ENCODE measurements around the gene SLC33A1.
"Not testable (repeated sequence)": the region's sequence is repeated elsewhere in the genome, so short reads cannot be mapped to it uniquely, and the experiment has no call there.

Gene SLC33A1

DNA sequence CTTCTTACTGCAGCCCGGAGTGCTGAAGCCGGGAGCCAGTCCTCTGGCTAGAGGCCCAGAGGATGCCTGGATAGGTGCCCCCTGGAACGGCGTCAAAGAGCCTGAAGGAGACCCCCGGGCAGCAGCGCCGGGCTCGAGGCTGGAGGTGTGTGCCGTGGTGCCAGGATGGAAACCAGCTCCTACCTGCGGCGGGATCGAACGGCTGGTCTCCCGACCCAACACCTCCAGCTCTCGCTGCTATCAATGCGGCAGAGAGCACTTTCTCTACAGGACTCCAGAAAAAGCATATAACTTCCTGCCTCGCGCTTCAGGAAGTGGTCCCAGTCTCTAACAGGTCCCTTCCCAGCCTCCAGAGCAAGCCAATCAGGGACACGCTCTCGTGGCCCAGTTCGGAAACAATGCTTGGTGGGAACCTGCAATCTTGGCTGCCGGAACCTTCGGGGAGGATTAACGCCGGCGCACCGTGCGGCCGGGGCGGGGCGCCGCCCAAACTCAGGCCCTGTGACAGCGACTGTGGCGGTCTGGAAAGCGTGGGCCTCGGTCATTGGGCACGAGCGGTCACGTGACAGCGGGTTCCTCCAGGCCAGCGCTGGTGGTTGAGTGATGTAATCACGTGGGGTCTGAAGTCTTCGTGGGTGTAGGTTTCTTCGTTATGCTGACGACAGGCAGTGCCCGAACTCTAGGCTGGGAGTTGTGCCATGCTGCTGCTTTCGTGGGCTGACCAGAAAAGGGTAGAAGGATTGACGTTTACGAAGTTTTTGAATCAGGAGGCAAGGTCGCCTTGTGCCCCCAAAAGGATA, at the start of gene SLC33A1:
Gene SLC33A1, minus strand, starts transcription at position 287 of the 800 bp plus-strand sequence. CDS start 430 bp downstream, outside the sequence.
- peak; percentile 95 to 97 for DNase-seq

DNA sequence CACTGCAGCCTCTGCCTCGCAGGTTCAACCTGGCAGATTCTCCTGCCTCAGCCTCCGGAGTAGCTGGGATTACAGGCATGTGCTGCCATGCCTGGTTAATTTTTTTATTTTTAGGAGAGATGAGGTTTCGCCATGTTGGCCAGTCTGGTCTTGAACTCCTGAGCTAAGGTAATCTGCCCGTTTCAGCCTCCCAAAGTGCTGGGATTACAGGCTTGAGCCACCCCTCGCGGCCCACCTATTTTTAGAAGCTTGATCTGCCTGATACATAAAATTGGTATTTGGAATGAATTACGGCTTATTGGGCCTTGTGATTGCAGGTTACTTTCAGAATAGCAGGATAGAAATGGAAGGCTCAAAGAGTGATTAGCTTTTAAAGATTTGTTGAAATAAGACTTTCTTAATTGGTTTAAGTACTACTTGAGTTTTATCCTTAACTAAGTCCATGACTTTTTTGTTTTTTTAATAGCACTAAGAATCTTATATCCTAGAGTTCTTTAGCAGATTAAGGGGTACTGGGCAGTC, 41.2 kb upstream of the SLC33A1 start:
- no peak for DNase-seq

DNA sequence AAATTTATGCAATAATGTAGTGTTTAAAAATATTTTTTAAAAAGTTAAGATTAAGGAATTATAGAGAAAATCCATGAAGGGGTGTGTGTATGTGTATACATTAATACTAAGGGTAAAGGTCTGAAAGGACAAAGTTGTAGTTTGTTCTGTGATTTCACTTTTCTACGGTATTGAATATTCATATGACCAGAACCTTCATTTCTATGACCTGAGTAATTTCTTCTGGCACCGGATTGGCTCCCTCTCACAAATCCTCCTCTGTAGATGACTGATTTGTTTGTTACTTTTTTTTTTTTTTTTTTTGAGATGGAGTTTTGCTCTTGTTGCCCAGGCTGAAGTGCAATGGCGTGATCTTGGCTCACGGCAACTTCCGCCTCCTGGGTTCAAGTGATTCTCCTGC, 37.1 kb upstream of the SLC33A1 start:
- DNase-seq, result no peak

DNA sequence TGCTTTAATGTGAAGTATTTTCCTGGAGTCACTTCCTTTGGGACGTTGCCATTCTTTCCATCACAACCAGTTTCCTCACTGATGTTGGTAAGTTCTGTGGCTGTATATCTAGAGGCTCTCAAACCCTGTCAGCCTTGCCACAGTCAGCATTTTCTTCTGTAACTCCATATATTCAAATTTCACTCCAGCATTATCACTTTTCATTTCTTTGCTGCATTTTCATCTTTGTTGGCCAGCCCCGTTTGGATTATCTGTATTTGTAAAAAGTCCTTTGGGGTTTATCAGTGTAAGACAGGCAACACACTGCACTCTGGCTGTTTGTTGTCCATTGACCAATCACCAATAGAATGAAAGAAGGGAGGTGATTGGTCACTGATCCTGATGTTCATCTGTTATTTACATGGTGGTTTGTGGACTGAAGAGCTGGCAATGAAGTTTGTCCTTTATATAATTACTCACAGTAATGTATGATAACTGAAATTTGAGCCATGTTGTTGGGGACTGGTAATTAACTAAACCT, 36.5 kb upstream of the SLC33A1 start:
- DNase-seq, result no peak

DNA sequence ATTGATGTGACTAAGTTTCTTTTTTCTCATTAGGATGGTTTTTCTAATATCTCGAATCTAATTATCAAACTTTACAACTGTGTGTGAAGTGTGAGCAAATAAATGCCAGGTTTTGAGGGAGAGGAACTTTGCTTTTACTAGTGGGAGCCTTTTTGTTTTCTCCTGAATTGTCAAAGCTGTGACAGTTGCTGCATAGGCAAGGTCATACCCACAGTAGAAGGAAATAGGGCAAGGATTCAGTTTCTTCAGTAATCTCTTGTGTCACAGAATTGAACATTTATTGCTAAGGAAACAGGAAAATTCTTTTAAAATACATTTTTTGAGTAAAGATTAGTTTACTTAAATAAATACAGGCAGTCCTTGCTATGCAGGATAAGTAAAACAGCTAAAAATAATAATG, 35.7 kb upstream of the SLC33A1 start:
- no peak for DNase-seq

DNA sequence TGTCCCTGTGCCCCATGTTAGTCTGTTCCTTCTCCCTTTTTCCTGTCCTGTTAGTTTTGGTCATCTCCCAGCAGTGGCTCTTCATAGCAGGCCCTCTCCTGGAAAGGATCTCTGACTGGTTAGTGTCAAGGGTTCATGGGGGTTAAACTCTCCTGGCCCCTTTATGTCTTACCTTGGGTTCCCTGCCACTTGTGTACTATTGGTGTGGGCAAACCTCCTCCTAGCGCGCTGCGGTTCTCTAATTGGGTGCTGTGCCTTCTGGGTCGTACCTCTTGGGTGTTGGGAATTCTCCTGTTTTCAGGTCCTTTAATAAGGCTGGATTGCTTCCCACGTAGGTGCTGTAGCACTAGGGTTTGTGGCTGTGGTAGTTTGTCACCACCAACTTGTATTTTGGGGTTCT, 35.0 kb upstream of the SLC33A1 start:
- no peak for DNase-seq

DNA sequence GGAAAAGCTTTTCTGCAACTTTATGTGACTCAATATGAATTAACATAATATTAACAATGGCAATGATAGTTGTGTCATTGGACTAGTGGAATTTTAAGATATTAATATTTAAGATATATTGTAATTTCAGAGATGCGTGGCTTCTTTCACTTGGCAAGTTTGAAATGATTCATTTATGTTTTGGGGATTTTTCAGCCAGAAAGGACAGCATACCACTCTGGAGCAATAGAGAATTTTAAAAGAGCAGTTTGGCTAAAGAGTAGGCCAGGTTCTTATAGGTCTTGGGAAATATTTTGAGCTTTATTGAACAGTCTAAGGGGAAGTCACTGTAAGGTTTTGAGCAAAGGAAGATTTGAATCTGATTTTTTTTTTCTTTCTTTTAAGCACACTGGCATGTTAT, 32.7 kb upstream of the SLC33A1 start:
- no peak for DNase-seq

DNA sequence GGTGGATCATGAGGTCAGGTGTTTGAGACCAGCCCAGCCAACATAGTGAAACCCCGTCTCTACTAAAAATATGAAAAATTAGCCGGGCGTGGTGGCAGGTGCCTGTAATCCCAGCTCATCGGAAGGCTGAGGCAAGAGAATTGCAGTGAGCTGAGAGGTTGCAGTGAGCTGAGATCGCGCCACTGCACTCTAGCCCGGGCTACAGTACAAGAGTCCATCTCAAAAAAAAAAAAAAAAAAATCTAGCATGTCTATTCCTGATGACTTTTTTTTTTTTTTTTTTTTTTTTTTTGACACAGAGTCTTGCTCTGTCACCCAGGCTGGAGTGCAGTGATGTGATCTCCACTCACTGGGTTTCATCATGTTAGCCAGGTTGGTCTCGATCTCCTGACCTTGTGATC, 32.1 kb upstream of the SLC33A1 start:
- DNase-seq, result not testable (repeated sequence)

DNA sequence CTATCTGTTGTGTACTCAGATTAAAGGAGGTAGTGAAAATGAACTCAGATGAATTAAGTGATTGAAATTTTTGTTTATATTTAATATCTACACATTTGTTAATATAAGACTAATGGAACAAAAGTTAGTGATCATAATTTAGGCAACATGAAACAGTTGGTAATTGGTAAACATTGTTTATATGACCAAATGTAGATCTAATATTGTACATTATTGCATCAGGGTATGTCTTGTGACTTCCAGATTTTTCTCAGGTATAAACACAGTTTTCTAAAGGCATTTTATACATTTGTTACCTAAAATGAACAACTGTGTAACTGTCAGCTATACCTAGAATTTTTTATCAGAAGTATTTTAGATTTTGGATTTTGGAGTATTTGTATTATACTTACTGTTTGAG, 31.1 kb upstream of the SLC33A1 start:
- DNase-seq, result no peak

DNA sequence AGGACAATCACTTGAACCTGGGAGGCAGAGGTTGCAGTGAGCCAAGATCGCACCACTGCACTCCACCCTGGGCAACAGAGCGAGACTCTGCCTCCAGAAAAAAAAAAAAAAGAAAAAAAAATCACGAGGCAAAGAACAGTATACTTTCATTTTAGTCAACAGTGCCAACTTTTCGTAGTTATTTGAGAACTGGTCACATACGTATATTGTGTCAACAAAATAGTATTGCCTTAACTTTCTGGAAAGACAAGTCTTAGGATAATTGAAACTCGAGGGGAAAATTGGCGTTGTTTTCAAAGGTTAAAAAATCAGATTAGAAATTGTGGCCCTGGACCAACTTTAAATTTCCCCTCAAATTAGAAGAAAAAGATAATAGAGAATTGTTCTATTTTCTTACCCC, 30.1 kb upstream of the SLC33A1 start:
- no peak for DNase-seq

DNA sequence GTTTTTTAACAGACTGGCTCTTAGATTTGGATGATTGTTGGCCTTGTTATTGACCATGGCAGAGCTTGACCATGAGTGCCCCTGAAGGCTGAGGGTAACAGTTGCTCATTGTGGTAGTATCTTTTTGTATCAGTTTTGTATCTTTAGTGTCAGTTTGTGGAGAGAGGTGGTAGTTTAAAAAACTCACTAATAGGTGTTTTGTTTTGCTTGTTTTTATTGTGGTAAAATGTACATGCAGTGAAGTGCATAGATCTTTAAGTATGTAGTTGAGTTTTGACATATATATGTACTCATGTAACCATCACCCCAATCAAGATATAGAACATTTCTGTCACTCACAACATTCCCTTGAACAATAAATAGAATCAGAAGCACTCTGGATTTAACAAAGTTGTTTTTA, 26.1 kb upstream of the SLC33A1 start:
- DNase-seq, result no peak

DNA sequence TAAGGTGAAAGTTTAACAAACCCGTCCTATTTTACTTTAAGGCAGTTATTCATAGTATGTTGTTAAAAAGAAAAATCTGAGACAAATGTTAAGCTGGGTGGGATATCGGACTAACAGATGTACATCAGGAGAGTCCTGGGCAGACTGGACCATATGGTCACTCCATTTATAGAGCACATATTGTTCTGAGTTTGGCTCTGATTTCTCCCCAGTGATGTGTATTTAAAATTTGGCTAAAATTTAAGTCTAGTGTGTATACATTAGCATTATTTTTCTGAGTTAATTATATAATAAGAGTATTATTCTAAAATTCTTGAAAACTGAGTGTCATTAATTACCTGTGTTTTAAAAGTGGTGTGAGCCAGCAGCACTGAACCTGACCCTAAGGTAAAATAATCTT, 22.3 kb upstream of the SLC33A1 start:
- DNase-seq, result no peak

DNA sequence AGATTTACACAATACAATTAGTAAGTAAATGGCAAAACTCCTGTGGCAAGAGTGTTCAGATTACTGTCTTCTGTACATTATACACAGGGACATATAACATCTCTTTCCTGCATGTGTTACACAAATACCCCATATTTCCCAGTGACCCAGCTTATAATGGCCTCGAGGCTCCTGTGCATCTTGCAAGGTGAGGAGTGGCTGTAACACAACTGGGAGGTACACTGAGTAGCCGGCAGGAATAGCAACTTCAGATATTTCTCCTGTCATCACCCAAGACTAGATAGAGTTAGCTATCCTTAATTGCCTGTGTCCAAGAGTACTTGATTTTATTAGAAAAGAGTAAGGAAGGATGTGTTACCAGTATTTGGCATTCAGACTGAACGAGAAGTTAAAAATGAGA, 21.8 kb upstream of the SLC33A1 start:
- no peak for DNase-seq

DNA sequence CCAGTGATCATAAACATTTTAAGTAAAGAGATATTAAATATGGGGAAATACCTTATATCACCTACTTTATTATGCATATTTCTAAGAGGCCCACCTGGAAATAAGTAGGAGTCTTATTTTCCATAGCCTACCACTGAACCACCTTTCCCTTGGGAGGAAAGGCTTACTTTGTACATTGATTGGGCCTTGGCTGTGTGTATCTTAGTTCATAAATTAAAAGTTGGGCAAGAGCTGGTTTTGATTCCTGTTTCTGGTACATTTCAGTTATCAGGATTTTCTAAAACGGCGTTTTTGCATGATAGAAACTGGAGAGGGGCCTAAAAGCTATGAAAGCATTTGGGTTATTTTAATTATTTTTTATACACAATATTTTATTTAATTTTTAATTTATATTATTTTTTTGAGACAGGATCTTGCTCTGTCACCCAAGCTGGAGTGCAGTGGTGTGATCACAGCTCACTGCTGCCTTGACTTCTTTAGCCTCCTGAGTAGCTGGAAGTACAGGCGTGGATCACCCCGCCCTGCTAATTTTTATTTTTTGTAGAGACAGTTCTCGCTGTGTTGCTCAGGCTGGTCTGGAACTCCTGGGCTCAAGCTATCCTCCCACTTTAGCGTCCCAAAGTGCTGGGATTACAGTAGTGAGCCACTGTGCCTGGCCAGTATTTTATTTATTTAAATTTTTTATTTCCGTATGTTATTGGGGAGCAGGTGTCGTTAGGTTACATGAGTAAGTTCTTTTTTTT, 18.8 kb upstream of the SLC33A1 start:
- DNase-seq, result no peak

DNA sequence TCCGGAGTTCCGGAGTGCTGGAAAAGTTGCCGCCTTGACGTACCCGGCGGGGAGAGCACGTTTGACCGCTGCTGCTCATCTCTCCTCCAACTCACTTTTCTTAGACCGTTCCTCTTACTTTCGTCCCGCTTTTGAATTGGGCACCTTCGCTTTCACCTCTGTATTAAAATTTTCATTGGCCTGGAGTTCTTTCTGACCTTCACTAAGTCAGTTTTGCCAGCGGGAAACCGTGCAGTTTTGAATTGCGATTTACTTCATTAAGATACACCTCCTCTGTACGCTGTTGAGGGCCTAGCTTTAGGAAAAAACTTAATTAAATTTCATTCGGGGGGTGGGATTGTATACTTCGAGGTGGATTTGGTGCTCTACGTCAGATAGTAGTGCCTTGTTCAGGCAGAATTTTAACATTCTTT, 17.5 kb upstream of the SLC33A1 start:
- no peak for DNase-seq

DNA sequence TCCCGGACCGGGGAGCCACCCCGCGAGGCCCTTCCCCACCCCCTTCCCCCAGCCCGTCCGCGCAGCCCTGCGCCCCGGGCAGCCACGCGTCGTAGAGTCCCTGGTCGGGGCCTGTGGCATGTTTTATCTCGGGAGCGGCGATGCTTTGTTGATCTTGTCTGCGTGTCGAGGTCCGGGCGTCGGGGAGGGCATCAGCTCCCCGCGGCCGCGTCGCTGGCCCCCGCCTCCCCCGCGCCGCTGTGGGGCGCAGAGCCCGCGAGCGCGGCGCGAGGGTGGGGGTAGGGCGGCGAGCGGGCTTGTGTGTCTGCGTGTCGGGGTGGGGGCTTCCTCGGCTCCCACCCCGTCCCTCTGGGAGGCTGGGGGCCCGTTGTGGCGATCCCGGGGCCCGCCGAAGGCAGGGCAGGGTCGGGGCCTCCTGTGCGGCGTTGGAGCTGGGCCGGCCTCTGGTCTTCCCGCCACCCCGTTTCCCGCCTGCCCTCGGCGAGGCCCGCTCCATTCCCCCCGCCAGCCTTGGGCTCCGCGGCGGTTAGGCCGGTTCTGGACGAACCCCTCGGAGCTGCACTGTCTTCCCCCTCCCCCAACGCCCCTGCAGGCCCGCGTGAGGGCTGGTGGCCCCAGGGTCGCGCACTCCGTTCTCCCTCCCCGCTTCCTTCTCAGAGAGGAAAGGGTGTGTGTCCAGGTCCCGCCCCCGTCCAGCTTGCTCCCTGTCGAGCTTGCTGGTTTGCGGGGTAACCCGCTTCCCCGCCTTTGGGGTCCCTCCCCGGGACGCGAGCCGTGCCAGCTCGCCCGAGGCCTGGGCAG, 16.9 kb upstream of the SLC33A1 start:
- DNase-seq, result peak; percentile 33 to 34

DNA sequence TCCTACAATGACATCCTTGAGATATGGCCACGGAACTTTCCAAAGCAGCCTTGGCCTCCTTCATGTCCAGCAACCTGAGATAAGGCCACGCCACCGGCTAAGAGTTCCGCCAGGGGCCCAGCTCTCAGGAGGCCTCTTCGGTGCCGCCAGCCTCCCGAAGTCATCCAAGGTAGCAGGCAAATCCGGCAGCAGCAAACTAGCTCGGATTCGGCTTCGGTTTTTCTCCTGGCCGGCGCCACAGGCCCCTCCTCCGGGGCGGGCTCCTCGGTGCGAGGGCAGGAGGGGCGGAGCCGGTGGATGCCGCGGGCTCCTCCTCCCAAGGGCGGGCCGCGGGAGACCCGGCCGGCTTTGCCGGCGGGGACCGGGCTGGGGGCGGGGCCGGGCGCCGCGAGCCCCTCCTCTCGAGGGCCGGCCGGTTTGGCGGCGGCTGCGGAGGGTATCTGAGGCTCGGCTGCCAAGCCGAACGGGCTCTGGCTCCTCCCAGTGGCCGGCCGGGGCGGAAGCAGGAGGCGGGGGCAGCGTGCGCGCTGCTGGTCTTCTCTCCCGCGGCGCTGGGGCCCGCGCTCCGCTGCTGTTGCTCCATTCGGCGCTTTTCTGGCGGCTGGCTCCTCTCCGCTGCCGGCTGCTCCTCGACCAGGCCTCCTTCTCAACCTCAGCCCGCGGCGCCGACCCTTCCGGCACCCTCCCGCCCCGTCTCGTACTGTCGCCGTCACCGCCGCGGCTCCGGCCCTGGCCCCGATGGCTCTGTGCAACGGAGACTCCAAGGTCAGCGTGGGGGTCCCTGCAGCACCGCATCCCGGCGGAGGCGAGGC, 16.1 kb upstream of the SLC33A1 start, which contains the start of gene GMPS:
Gene GMPS, plus strand, starts transcription at position 518 of the 812 bp plus-strand sequence. Its CDS starts 221 bp downstream, at position 739.
- DNase-seq, result peak; percentile 93 to 94

DNA sequence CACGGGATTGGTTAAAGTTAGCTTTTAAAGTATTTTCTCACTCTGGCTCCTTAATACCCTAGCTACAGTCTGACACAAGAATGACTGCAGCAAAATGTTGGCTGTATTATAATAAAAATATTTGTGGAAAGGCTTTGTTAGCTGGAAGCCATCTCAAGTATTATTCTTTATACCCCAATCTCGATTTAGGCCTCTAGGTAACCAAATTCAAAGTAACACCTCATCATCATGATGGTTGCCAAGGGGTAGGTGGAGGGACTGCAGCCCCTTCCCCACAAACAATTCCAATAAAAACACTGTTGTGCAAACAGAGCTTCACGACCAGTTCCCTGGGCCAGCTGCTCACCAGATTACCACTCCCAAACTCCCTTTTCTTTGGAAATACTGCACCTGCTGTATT, 15.5 kb upstream of the SLC33A1 start:
- no peak for DNase-seq

DNA sequence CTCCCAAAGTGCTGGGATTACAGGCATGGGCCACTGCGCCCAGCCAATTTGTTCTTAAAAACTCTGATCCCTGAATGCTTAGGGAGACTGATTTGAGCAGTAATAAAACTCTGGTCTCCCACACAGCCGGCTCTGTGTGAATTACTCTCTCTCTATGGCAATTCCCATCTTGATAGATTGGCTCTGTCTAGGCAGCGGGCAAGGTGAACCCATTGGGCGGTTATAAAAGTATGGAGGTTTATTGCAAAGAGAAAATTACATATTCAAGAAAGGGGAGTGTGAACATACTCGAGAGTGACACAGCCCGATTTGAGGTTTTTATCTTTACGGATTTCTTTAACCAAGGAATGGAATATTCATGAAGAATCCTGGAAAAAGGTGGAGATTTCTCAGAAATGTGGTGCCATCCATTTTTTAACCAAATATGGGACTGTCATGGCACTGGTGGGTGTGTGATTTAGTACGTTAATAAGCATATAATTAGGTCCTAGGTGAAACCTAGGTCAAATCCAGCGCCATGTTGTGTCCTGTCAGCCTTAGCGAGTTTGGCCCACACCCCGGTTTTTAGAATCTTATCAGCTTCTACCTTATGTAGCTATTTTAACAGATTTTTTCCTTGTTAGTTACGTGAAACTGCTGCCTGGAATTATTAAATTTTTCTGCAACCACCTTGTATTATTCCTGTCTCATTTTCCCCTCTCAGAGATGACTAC, 9.0 kb upstream of the SLC33A1 start:
- DNase-seq, result no peak

DNA sequence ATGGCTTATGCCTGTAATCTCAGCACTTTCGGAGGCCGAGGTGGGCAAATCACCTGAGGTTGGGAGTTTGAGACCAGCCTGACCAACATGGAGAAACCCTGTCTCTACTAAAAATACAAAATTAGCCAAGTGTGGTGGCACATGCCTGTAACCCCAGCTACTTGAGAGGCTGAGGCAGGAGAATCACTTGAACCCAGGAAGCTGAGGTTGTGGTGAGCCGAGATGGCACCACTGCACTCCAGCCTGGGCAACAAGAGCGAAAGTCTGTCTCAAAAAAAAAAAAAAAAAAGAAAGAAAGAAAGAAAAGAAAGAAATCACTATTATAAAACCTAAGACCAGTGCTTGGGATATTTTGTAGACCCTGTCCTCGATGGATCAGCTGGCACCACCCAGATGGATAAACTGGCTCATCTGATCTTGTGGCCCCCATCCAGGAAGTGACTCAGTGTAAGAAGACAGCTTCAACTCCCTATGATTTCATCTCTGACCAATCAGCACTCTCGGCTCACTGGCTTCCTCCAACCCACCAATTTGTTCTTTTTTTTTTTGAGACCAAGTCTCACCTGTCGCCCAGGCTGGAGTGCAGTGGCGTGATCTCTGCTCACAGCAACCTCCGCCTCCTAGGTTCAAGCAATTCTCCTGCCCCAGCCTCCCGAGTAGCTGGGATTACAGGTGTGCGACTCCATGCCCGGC, 8.2 kb upstream of the SLC33A1 start:
- peak; percentile 30 to 45 for DNase-seq
